Mucosa of stomach (tissue), 1 donor: ENCODE measurements around the gene HBG1.
"Not testable (repeated sequence)": the region's sequence is repeated elsewhere in the genome, so short reads cannot be mapped to it uniquely, and the experiment has no call there.

ENCODE experiments used
- H3K27me3 ChIP-seq: one replicate; pipeline ENCODE4 v1.7.0; 2013; ENCODE audit warnings: mild to moderate bottlenecking, low read length; ENCODE audit not compliant: control insufficient read depth, insufficient read depth
- H3K36me3 ChIP-seq: one replicate; pipeline ENCODE4 v1.7.0; 2013; ENCODE audit warnings: low read length; ENCODE audit not compliant: control insufficient read depth, insufficient read depth
- H3K4me1 ChIP-seq: one replicate; pipeline ENCODE4 v1.7.0; 2013; ENCODE audit warnings: mild to moderate bottlenecking, low read length; ENCODE audit not compliant: control insufficient read depth, insufficient read depth
- H3K4me3 ChIP-seq: one replicate; pipeline ENCODE4 v1.7.0; 2013; ENCODE audit warnings: low read length
- H3K9ac ChIP-seq: one replicate; pipeline ENCODE4 v1.7.0; 2013; ENCODE audit warnings: mild to moderate bottlenecking, low read length, moderate library complexity
- H3K9me3 ChIP-seq: one replicate; pipeline ENCODE4 v1.7.0; 2013; ENCODE audit warnings: mild to moderate bottlenecking, low read length, moderate library complexity; ENCODE audit not compliant: control insufficient read depth
- donor health status: Pancreatic carcinoma.

The HBG1 gene

GRCh38 chr11:5249807-5250396 is at the start of gene HBG1:
Gene HBG1 (minus strand): TSS chr11:5249857. CDS start chr11:5249804, 53 bp downstream.
- H3K27me3 ChIP-seq, H3K4me3 ChIP-seq, H3K9ac ChIP-seq, H3K4me1 ChIP-seq, H3K36me3 ChIP-seq, H3K9me3 ChIP-seq: not testable (repeated sequence)

GRCh38 chr11:5298451-5298850 is 48.8 kb upstream of the HBG1 start:
- H3K27me3 ChIP-seq = no peaks in the 10 kb centered on the region
- H3K9ac ChIP-seq = no peak overlapping the region

GRCh38 chr11:5297721-5298323 is 48.2 kb upstream of the HBG1 start:
- H3K27me3 ChIP-seq = no peaks in the 10 kb centered on the region

More at GRCh38 chr11:5298451-5298850, 48.8 kb upstream of the HBG1 start:
- Histone ChIP-seq H3K4me1 (no peaks in the 10 kb centered on the region), H3K9me3 (no peaks in the 10 kb centered on the region), H3K4me3 (no peak overlapping the region), H3K36me3 (no peaks in the 10 kb centered on the region)

GRCh38 chr11:5294342-5294995 is 44.8 kb upstream of the HBG1 start:
- H3K4me3 ChIP-seq, H3K27me3 ChIP-seq, H3K9me3 ChIP-seq, H3K36me3 ChIP-seq, H3K9ac ChIP-seq, H3K4me1 ChIP-seq: not testable (repeated sequence)

More at GRCh38 chr11:5297721-5298323, 48.2 kb upstream of the HBG1 start:
- Histone ChIP-seq H3K9me3 (no peaks in the 10 kb centered on the region), H3K4me3 (no peak overlapping the region), H3K36me3 (no peaks in the 10 kb centered on the region), H3K4me1 (no peaks in the 10 kb centered on the region), H3K9ac (no peak overlapping the region)

- Histone ChIP-seq H3K9me3 (no peaks in the 10 kb centered on the region), H3K9ac (no peak overlapping the region), H3K27me3 (no peaks in the 10 kb centered on the region), H3K36me3 (no peaks in the 10 kb centered on the region), H3K4me3 (no peak overlapping the region), H3K4me1 (no peaks in the 10 kb centered on the region)
Observed at GRCh38 chr11:5293028-5293427, 43.4 kb upstream of the HBG1 start.

GRCh38 chr11:5291207-5291838 is 41.7 kb upstream of the HBG1 start:
- Histone ChIP-seq H3K36me3 (no peaks in the 10 kb centered on the region), H3K9ac (no peak overlapping the region), H3K4me1 (no peaks in the 10 kb centered on the region), H3K4me3 (no peak overlapping the region), H3K27me3 (no peaks in the 10 kb centered on the region), H3K9me3 (no peaks in the 10 kb centered on the region)

- H3K9me3 ChIP-seq = no peaks in the 10 kb centered on the region
- no peaks in the 10 kb centered on the region for H3K27me3 ChIP-seq
- no peak overlapping the region for H3K9ac ChIP-seq
- H3K4me3 ChIP-seq = no peak overlapping the region
- no peaks in the 10 kb centered on the region for H3K4me1 ChIP-seq
- no peaks in the 10 kb centered on the region for H3K36me3 ChIP-seq
Observed at GRCh38 chr11:5290106-5290505, 40.4 kb upstream of the HBG1 start.

GRCh38 chr11:5289696-5290095 is 40.0 kb upstream of the HBG1 start:
- Histone ChIP-seq H3K4me3 (no peak overlapping the region), H3K4me1 (no peaks in the 10 kb centered on the region), H3K27me3 (no peaks in the 10 kb centered on the region), H3K9me3 (no peaks in the 10 kb centered on the region), H3K9ac (no peak overlapping the region), H3K36me3 (no peaks in the 10 kb centered on the region)

GRCh38 chr11:5288906-5289550 is 39.4 kb upstream of the HBG1 start:
- H3K4me1 ChIP-seq = no peaks in the 10 kb centered on the region
- no peak overlapping the region for H3K9ac ChIP-seq
- no peaks in the 10 kb centered on the region for H3K36me3 ChIP-seq
- no peak overlapping the region for H3K4me3 ChIP-seq
- no peaks in the 10 kb centered on the region for H3K27me3 ChIP-seq
- H3K9me3 ChIP-seq = no peaks in the 10 kb centered on the region

- H3K36me3 ChIP-seq = no peaks in the 10 kb centered on the region
- H3K4me3 ChIP-seq = no peak overlapping the region
- H3K4me1 ChIP-seq = no peaks in the 10 kb centered on the region
- H3K27me3 ChIP-seq = no peaks in the 10 kb centered on the region
- no peak overlapping the region for H3K9ac ChIP-seq
- H3K9me3 ChIP-seq = no peaks in the 10 kb centered on the region
Observed at GRCh38 chr11:5288108-5288905, 38.6 kb upstream of the HBG1 start.

- no peaks in the 10 kb centered on the region for H3K27me3 ChIP-seq
- H3K4me1 ChIP-seq = no peaks in the 10 kb centered on the region
Observed at GRCh38 chr11:5286901-5287300, 37.2 kb upstream of the HBG1 start.

More at GRCh38 chr11:5286901-5287300, 37.2 kb upstream of the HBG1 start:
- no peak overlapping the region for H3K9ac ChIP-seq
- no peaks in the 10 kb centered on the region for H3K36me3 ChIP-seq
- H3K4me3 ChIP-seq = no peak overlapping the region
- H3K9me3 ChIP-seq = no peaks in the 10 kb centered on the region
